A673 (cell line): ENCODE results near the gene EYA3. TPM values are rescaled to one million over a fixed set of nuclear protein-coding genes. Genes with fewer than 3 reads are reported as not detected.

ENCODE experiments used
- BruUV-seq: library from RNA; stranded (reverse); fragments of 400-500 nt; replicated peaks from 2 replicates; lab custom pipeline; 2021; lab: Mats Ljungman, UMichigan
- CTCF ChIA-PET: fragments of 300-600 bp; sonication (Branson Sonifier 250); formaldehyde crosslinking; loops from one replicate; lab custom pipeline; 2022; ENCODE audit warnings: antibody characterized with exemption; lab: Charles Lee
- POLR2A ChIA-PET: fragments of 300-600 bp; sonication (Branson Sonifier 250); formaldehyde crosslinking; loops from one replicate; lab custom pipeline; 2022; ENCODE audit warnings: antibody characterized with exemption; ENCODE audit not compliant: low non-redundant PET; lab: Charles Lee
- DNase-seq: peaks from one replicate; pipeline ENCODE4 v3.0.0-alpha.2; 2015; ENCODE audit warnings: low spot score
- H3K27ac ChIP-seq: fragments of 200-600 bp; sonication (generic); 2 replicates; pipeline ENCODE4 v1.5.1; 2016; ENCODE audit warnings: mixed run types, low read depth, mild to moderate bottlenecking, mixed read lengths, antibody characterized with exemption, low read length; ENCODE audit not compliant: poor library complexity, severe bottlenecking
- H3K27me3 ChIP-seq: fragments of 200-600 bp; sonication (generic); replicated peaks from 2 replicates; pipeline ENCODE4 v1.6.1; 2017; ENCODE audit warnings: mixed run types, low read depth, mild to moderate bottlenecking, mixed read lengths, antibody characterized with exemption, low read length; ENCODE audit not compliant: insufficient read depth, poor library complexity
- H3K36me3 ChIP-seq: fragments of 200-600 bp; sonication (generic); 2 replicates; pipeline ENCODE4 v1.6.1; 2016; ENCODE audit warnings: mixed run types, mild to moderate bottlenecking, mixed read lengths, antibody characterized with exemption, low read length; ENCODE audit not compliant: insufficient read depth, poor library complexity, severe bottlenecking
- H3K4me1 ChIP-seq: fragments of 200-600 bp; sonication (generic); 2 replicates; pipeline ENCODE4 v1.6.1; 2017; ENCODE audit warnings: mixed run types, mild to moderate bottlenecking, mixed read lengths, antibody characterized with exemption, low read length; ENCODE audit not compliant: insufficient read depth, poor library complexity, severe bottlenecking
- H3K4me3 ChIP-seq: fragments of 200-600 bp; sonication (generic); 2 replicates; pipeline ENCODE4 v1.5.1; 2016; ENCODE audit warnings: low read depth, mixed run types, mild to moderate bottlenecking, mixed read lengths, low read length; ENCODE audit not compliant: poor library complexity, severe bottlenecking
- H3K9me3 ChIP-seq: fragments of 200-600 bp; sonication (generic); 2 replicates; pipeline ENCODE4 v1.6.1; 2016; ENCODE audit warnings: mixed run types, low read depth, mild to moderate bottlenecking, mixed read lengths, antibody characterized with exemption, low read length; ENCODE audit not compliant: poor library complexity, severe bottlenecking
- CTCF ChIP-seq: fragments of 300-800, 200-600 bp; sonication (generic); conservative IDR thresholded peaks from 2 replicates; pipeline ENCODE4 v1.5.1; 2017; ENCODE audit warnings: low read depth, mild to moderate bottlenecking, antibody characterized with exemption, low read length, moderate library complexity, mixed read lengths
- EZH2 ChIP-seq: fragments of 200-600 bp; sonication (generic); IDR thresholded peaks from 2 replicates; pipeline ENCODE4 v1.6.1; 2017; ENCODE audit warnings: borderline replicate concordance, low read depth, mild to moderate bottlenecking, mixed read lengths, antibody characterized with exemption, low read length; ENCODE audit not compliant: poor library complexity, severe bottlenecking
- intact Hi-C: fragments of 100-400 bp; cut with micrococcal nuclease; formaldehyde crosslinking; loops from one replicate; pipeline ENCODE4 v1.10.0; 2022; ENCODE audit not compliant: unreplicated experiment
- total RNA-seq: library from RNA; stranded (reverse); gene quantifications from 2 replicates; pipeline ENCODE4 v1.2.3, GENCODE V29; 2021

The EYA3 gene
- total RNA-seq, 1 experiment from 2014 or later, result 33.4 TPM

- ChIA-PET POLR2A (no interaction called here), CTCF (no interaction called here)
- no peak for DNase-seq
- Histone ChIP-seq H3K4me1 (no peaks in the 10 kb centered on the region), H3K27me3 (no peaks in the 10 kb centered on the region), H3K4me3 (no peak overlapping the region), H3K27ac (no peak overlapping the region), H3K36me3 (peaks cover 4% of the 10 kb centered on the region), H3K9me3 (no peaks in the 10 kb centered on the region)
- TF ChIP-seq CTCF (no peak), EZH2 (no peak)
- intact Hi-C loops, result no loop called here
- BruUV-seq, result no TSS peak
Observed at GRCh38 chr1:28074892-28075511, 13.4 kb downstream of the EYA3 start.

- DNase-seq, result no peak
- no peaks in the 10 kb centered on the region for H3K4me1 ChIP-seq
- no peaks in the 10 kb centered on the region for H3K27me3 ChIP-seq
- H3K4me3 ChIP-seq, result no peak overlapping the region
- POLR2A ChIA-PET, result no interaction called here
- H3K9me3 ChIP-seq, result no peaks in the 10 kb centered on the region
- CTCF ChIA-PET, result no interaction called here
- BruUV-seq, result no TSS peak
- intact Hi-C loops, result no loop called here
- TF ChIP-seq CTCF, result no peak
- no peak overlapping the region for H3K27ac ChIP-seq
- peaks cover 4% of the 10 kb centered on the region for H3K36me3 ChIP-seq
Observed at GRCh38 chr1:28073867-28074266, 14.5 kb downstream of the EYA3 start.

- no peak overlapping the region for H3K4me3 ChIP-seq
- ChIA-PET POLR2A (no interaction called here), CTCF (no interaction called here)
- H3K36me3 ChIP-seq, result no peaks in the 10 kb centered on the region
- peaks cover 9% of the 10 kb centered on the region for H3K4me1 ChIP-seq
- no peak for DNase-seq
- TF ChIP-seq EZH2, result no peak
- TF ChIP-seq CTCF, result no peak
- H3K9me3 ChIP-seq, result no peaks in the 10 kb centered on the region
- intact Hi-C loops, result no loop called here
- H3K27ac ChIP-seq, result no peak overlapping the region
- no TSS peak for BruUV-seq
- no peaks in the 10 kb centered on the region for H3K27me3 ChIP-seq
Observed at GRCh38 chr1:28071813-28072212, 16.6 kb downstream of the EYA3 start.
